IMR-90 (cell line): ENCODE measurements around the gene STX8. TPM values are rescaled to one million over a fixed set of nuclear protein-coding genes. Genes with fewer than 3 reads are reported as not detected.

Source experiments
- ATAC-seq: fragments of 200-7000 bp; cut with Tn5 transposase; 2 replicates; pipeline ENCODE4 v1.9.1; 2020; ENCODE audit warnings: low read depth, mild to moderate bottlenecking, moderate library complexity
- BruUV-seq: library from RNA; stranded (reverse); fragments of 400-500 nt; replicated peaks from 2 replicates; lab custom pipeline; 2021; lab: Mats Ljungman, UMichigan
- CTCF ChIA-PET: fragments of 300-600 bp; formaldehyde crosslinking; extraction: SDS; loops from one replicate; lab custom pipeline; 2021; ENCODE audit warnings: antibody characterized with exemption; lab: Yijun Ruan, JAX
- POLR2A ChIA-PET: fragments of 300-600 bp; sonication (Branson Sonifier 250); formaldehyde crosslinking; loops from one replicate; lab custom pipeline; 2022; ENCODE audit warnings: antibody characterized with exemption; ENCODE audit not compliant: unreplicated experiment; lab: Charles Lee
- DNase-seq: peaks from one replicate; pipeline ENCODE4 v3.0.0; 2013
- H2AFZ ChIP-seq: replicated peaks from 2 replicates; pipeline ENCODE3; 2013; ENCODE audit warnings: low read length, mild to moderate bottlenecking; ENCODE audit not compliant: poor library complexity
- H2AK5ac ChIP-seq: 2 replicates; pipeline ENCODE4 v1.6.1; 2013; ENCODE audit warnings: low read depth, low read length, inconsistent platforms
- H2AK9ac ChIP-seq: replicated peaks from 2 replicates; pipeline ENCODE3; 2013; ENCODE audit warnings: mild to moderate bottlenecking, low read depth, low read length, moderate library complexity; ENCODE audit not compliant: poor library complexity
- H2BK120ac ChIP-seq: 2 replicates; pipeline ENCODE4 v1.6.1; 2013; ENCODE audit warnings: low read depth, low read length, inconsistent platforms
- H2BK15ac ChIP-seq: 3 replicates; pipeline ENCODE4 v1.6.1; 2013; ENCODE audit warnings: low read depth, low read length, inconsistent platforms
- H2BK20ac ChIP-seq: 2 replicates; pipeline ENCODE4 v1.6.1; 2013; ENCODE audit warnings: low read depth, mild to moderate bottlenecking, inconsistent platforms, low read length, moderate library complexity
- H2BK5ac ChIP-seq: 2 replicates; pipeline ENCODE4 v1.6.1; 2013; ENCODE audit warnings: mild to moderate bottlenecking, low read depth, low read length, inconsistent platforms; ENCODE audit not compliant: poor library complexity, severe bottlenecking
- H3K14ac ChIP-seq: replicated peaks from 2 replicates; pipeline ENCODE4 v1.6.1; 2013; ENCODE audit warnings: low read depth, low read length, inconsistent platforms
- H3K18ac ChIP-seq: 2 replicates; pipeline ENCODE4 v1.6.1; 2013; ENCODE audit warnings: low read depth, low read length, control low read depth
- H3K23ac ChIP-seq: 2 replicates; pipeline ENCODE4 v1.6.1; 2013; ENCODE audit warnings: low read depth, low read length, inconsistent platforms
- H3K27ac ChIP-seq: 2 replicates; pipeline ENCODE4 v1.5.1; 2013; ENCODE audit warnings: mild to moderate bottlenecking, control low read depth, low read length; ENCODE audit not compliant: insufficient read depth
- H3K27me3 ChIP-seq: 2 replicates; pipeline ENCODE4 v1.6.1; 2013; ENCODE audit warnings: low read length; ENCODE audit not compliant: control insufficient read depth, insufficient read depth
- H3K36me3 ChIP-seq: 2 replicates; pipeline ENCODE4 v1.6.1; 2013; ENCODE audit warnings: low read length, mixed read lengths; ENCODE audit not compliant: control insufficient read depth, insufficient read depth
- H3K4ac ChIP-seq: 2 replicates; pipeline ENCODE4 v1.6.1; 2013; ENCODE audit warnings: low read depth, low read length, inconsistent platforms
- H3K4me1 ChIP-seq: 2 replicates; pipeline ENCODE4 v1.6.1; 2013; ENCODE audit warnings: low read length, mixed read lengths; ENCODE audit not compliant: control insufficient read depth, insufficient read depth
- H3K4me2 ChIP-seq: 2 replicates; pipeline ENCODE4 v1.6.1; 2013; ENCODE audit warnings: low read depth, mild to moderate bottlenecking, control low read depth, low read length, moderate library complexity
- H3K4me3 ChIP-seq: 2 replicates; pipeline ENCODE4 v1.5.1; 2013; ENCODE audit warnings: low read depth, mild to moderate bottlenecking, control low read depth, low read length, moderate library complexity; ENCODE audit not compliant: insufficient read depth
- H3K56ac ChIP-seq: 2 replicates; pipeline ENCODE4 v1.6.1; 2013; ENCODE audit warnings: low read length, inconsistent platforms; ENCODE audit not compliant: insufficient read depth; ENCODE audit errors: extremely low read depth
- H3K79me1 ChIP-seq, 2 experiments: 2 replicates each; pipeline ENCODE4 v1.6.1; 2013; ENCODE audit warnings: low read length in 2 of 2, inconsistent platforms in 1 of 2, low read depth in 1 of 2
- H3K9ac ChIP-seq: 2 replicates; pipeline ENCODE4 v1.6.1; 2013; ENCODE audit warnings: low read depth, low read length, control low read depth
- H3K9me1 ChIP-seq: 2 replicates; pipeline ENCODE4 v1.6.1; 2013; ENCODE audit warnings: low read length, inconsistent platforms; ENCODE audit not compliant: insufficient read depth
- H3K9me3 ChIP-seq: 2 replicates; pipeline ENCODE4 v1.6.1; 2013; ENCODE audit warnings: low read length; ENCODE audit not compliant: control insufficient read depth, insufficient read depth
- H4K20me1 ChIP-seq: 2 replicates; pipeline ENCODE4 v1.6.1; 2013; ENCODE audit warnings: low read length, inconsistent platforms; ENCODE audit not compliant: insufficient read depth
- H4K5ac ChIP-seq: 2 replicates; pipeline ENCODE4 v1.6.1; 2013; ENCODE audit warnings: mild to moderate bottlenecking, low read depth, low read length, control low read depth
- H4K8ac ChIP-seq, 2 experiments: 2 replicates each; pipeline ENCODE4 v1.6.1; 2013; ENCODE audit warnings: low read depth in 2 of 2, low read length in 2 of 2, control low read depth in 1 of 2, inconsistent platforms in 1 of 2
- H4K91ac ChIP-seq: 2 replicates; pipeline ENCODE4 v1.6.1; 2013; ENCODE audit warnings: low read depth, low read length, inconsistent platforms; ENCODE audit not compliant: insufficient read depth
- BHLHE40 ChIP-seq: fragments of 150-350 bp; IDR thresholded peaks from 2 replicates; pipeline ENCODE4 v1.6.1; 2016; ENCODE audit warnings: mild to moderate bottlenecking, low read depth, low read length
- CEBPB ChIP-seq: IDR thresholded peaks from 2 replicates; pipeline ENCODE4 v1.6.1; 2012; ENCODE audit warnings: low read depth, low read length, improper control_type of control experiment
- CHD1 ChIP-seq: IDR thresholded peaks from 2 replicates; pipeline ENCODE4 v1.6.1; 2012; ENCODE audit warnings: low read depth, low read length, improper control_type of control experiment
- CTCF ChIP-seq: conservative IDR thresholded peaks from 2 replicates; pipeline ENCODE4 v1.5.1; 2012; ENCODE audit warnings: mild to moderate bottlenecking, low read depth, low read length, improper control_type of control experiment
- ELK1 ChIP-seq: fragments of 150-350 bp; IDR thresholded peaks from 2 replicates; pipeline ENCODE4 v1.6.1; 2016; ENCODE audit warnings: low read depth, mild to moderate bottlenecking, low read length, moderate library complexity, borderline replicate concordance
- FOS ChIP-seq: fragments of 150-350 bp; IDR thresholded peaks from 2 replicates; pipeline ENCODE4 v1.6.1; 2016; ENCODE audit warnings: low read depth, low read length
- MAFK ChIP-seq: IDR thresholded peaks from 2 replicates; pipeline ENCODE4 v1.6.1; 2012; ENCODE audit warnings: low read depth, low read length, improper control_type of control experiment
- MAZ ChIP-seq: IDR thresholded peaks from 2 replicates; pipeline ENCODE4 v1.6.1; 2012; ENCODE audit warnings: low read depth, mild to moderate bottlenecking, low read length, improper control_type of control experiment, moderate library complexity, borderline replicate concordance
- MXI1 ChIP-seq: IDR thresholded peaks from 2 replicates; pipeline ENCODE4 v1.6.1; 2012; ENCODE audit warnings: low read depth, mild to moderate bottlenecking, low read length, moderate library complexity, borderline replicate concordance
- NFE2L2 ChIP-seq: fragments of 150-350 bp; IDR thresholded peaks from 2 replicates; pipeline ENCODE4 v1.6.1; 2016; ENCODE audit warnings: low read depth, mild to moderate bottlenecking, low read length
- POLR2A ChIP-seq: IDR thresholded peaks from 2 replicates; pipeline ENCODE4 v1.6.1; 2012; ENCODE audit warnings: mild to moderate bottlenecking, low read depth, low read length
- RAD21 ChIP-seq: IDR thresholded peaks from 2 replicates; pipeline ENCODE4 v1.6.1; 2012; ENCODE audit warnings: low read length, improper control_type of control experiment
- RCOR1 ChIP-seq: IDR thresholded peaks from 2 replicates; pipeline ENCODE4 v1.6.1; 2012; ENCODE audit warnings: mild to moderate bottlenecking, low read length, improper control_type of control experiment; ENCODE audit not compliant: insufficient replicate concordance
- RFX5 ChIP-seq: IDR thresholded peaks from 2 replicates; pipeline ENCODE4 v1.8.0; 2012; ENCODE audit warnings: low read depth, mild to moderate bottlenecking, low read length, moderate library complexity
- SMC3 ChIP-seq: fragments of 150-350 bp; IDR thresholded peaks from 2 replicates; pipeline ENCODE4 v1.6.1; 2016; ENCODE audit warnings: low read depth, mild to moderate bottlenecking, antibody characterized with exemption, low read length, moderate library complexity
- USF2 ChIP-seq: fragments of 150-350 bp; IDR thresholded peaks from 2 replicates; pipeline ENCODE4 v1.6.1; 2017; ENCODE audit warnings: mild to moderate bottlenecking, antibody characterized with exemption, low read length, low read depth
- WGBS, 2 experiments: methylation state at CpG; one replicate each; pipeline versions ENCODE4 v1.1.5 to v1.1.7; 2013; ENCODE audit warnings: missing lambda C conversion rate in 2 of 2; ENCODE audit not compliant: insufficient read length in 1 of 2; ENCODE audit errors: extremely low coverage in 2 of 2; 5-methylcytosine and 5-hydroxymethylcytosine counted together
- dilution Hi-C: fragments of 300-500 bp; cut with HindIII; formaldehyde crosslinking; loops from one replicate; pipeline ENCODE4 v1.14.3; 2018; ENCODE audit warnings: low sequenced_read_pairs; ENCODE audit not compliant: unreplicated experiment
- in situ Hi-C: fragments of 300-500 bp; cut with MboI; formaldehyde crosslinking; loops from 3 replicates; pipeline ENCODE4 v1.14.3; 2019; ENCODE audit warnings: low sequenced_read_pairs, inconsistent platforms, mixed read lengths
- intact Hi-C: fragments of 100-400 bp; cut with micrococcal nuclease; formaldehyde crosslinking; loops from 2 replicates; pipeline ENCODE4 v1.10.0; 2022
- polyA plus RNA-seq, 3 experiments: library from polyadenylated mRNA; depleted of rRNA; stranded (reverse); fragments of >200 nt; gene quantifications; 2 replicates each; pipeline ENCODE4 v1.2.3, GENCODE V29; 2012; ENCODE audit warnings: low replicate concordance in 1 of 3
- total RNA-seq: library from RNA; depleted of rRNA; stranded (reverse); fragments of >200 nt; gene quantifications from 2 replicates; pipeline ENCODE4 v1.2.3, GENCODE V29; 2012

The STX8 gene
- total and polyA plus RNA-seq, 2 of the 4 experiments (the other 2 are of a cell fraction), result 26.5 to 47.0 TPM

- Histone ChIP-seq H2BK15ac (no peak overlapping the region), H2BK5ac (no peak overlapping the region), H3K4ac (no peak overlapping the region), H2AFZ (no peak overlapping the region), H3K27me3 (no peaks in the 10 kb centered on the region), H2BK120ac (no peak overlapping the region), H3K4me3 (no peak overlapping the region), H3K9me1 (0 out of 2 replicates have a peak, but pooled peaks cover 2% of the 10 kb centered on the region), H2AK9ac (peak overlapping the region; percentile 65), H3K27ac (no peak overlapping the region), H3K23ac (no peak overlapping the region; the same call in 1 of the 2 replicates), H4K91ac (no peak overlapping the region), H2AK5ac (no peak overlapping the region), H4K5ac (no peak overlapping the region), H3K36me3 (0 out of 2 replicates have a peak, but pooled peaks cover 1% of the 10 kb centered on the region), H3K4me2 (no peak overlapping the region), H4K20me1 (no peaks in the 10 kb centered on the region), H2BK20ac (no peak overlapping the region), H3K9ac (no peak overlapping the region), H3K79me1 (no peaks in the 10 kb centered on the region), H3K14ac (no peak overlapping the region), H3K9me3 (no peaks in the 10 kb centered on the region), H3K18ac (no peak overlapping the region), H3K4me1 (peaks cover 5% of the 10 kb centered on the region), H4K8ac (no peak overlapping the region), H3K56ac (no peak overlapping the region)
- dilution Hi-C loops, result no loop called here
- in situ Hi-C loops, result no loop called here
- TF ChIP-seq RCOR1 (no peak), FOS (no peak), BHLHE40 (no peak), CTCF (no peak), MAFK (no peak), POLR2A (no peak), MXI1 (no peak), CHD1 (no peak), CEBPB (no peak), SMC3 (no peak), NFE2L2 (no peak), MAZ (no peak), ELK1 (no peak), RAD21 (no peak), RFX5 (no peak), USF2 (no peak)
- POLR2A ChIA-PET, result no interaction called here
- intact Hi-C loops, result no loop called here
- DNase-seq, result peak; percentile 55
- BruUV-seq, result no TSS peak
- no CpG with 5 or more reads among the region's 3 CpGs for WGBS, 2 experiments
- CTCF ChIA-PET, result no interaction called here
- ATAC-seq, result peak; percentile 46; the same call in 1 of the 2 replicates
These were observed 103.1 kb downstream of the STX8 start for GRCh38 chr17:9472541-9472940.
